KBM-7 (cell line): ENCODE measurements around the gene NANOS2.

ENCODE experiments used
- DNase-seq: peaks from one replicate; pipeline ENCODE4 v3.0.0-alpha.2; 2015
- in situ Hi-C: fragments of 300-500 bp; cut with MboI; formaldehyde crosslinking; loops from 2 replicates; pipeline ENCODE4 v1.14.3; 2020; ENCODE audit warnings: low sequenced_read_pairs, low pct_unique_long_range_greater_than_20kb, mixed read lengths

Gene NANOS2

GRCh38 chr19:45913874-45914830 is at the start of gene NANOS2:
NANOS2 (minus strand) TSS chr19:45914778; CDS start chr19:45914693, 85 bp downstream.
- peak; percentile 31 for DNase-seq
- in situ Hi-C loops: no loop called here

GRCh38 chr19:45962021-45962420 is 47.4 kb upstream of the NANOS2 start:
- no peak for DNase-seq
- in situ Hi-C loops: no loop called here

GRCh38 chr19:45960595-45961235 is 46.1 kb upstream of the NANOS2 start:
- DNase-seq: no peak
- in situ Hi-C loops: no loop called here

GRCh38 chr19:45959517-45960025 is 45.0 kb upstream of the NANOS2 start:
- in situ Hi-C loops: no loop called here
- no peak for DNase-seq

- no peak for DNase-seq
Measured at GRCh38 chr19:45958769-45959516, 44.4 kb upstream of the NANOS2 start.

GRCh38 chr19:45958320-45958719 is 43.7 kb upstream of the NANOS2 start:
- in situ Hi-C loops: no loop called here
- DNase-seq: no peak

More at GRCh38 chr19:45958769-45959516, 44.4 kb upstream of the NANOS2 start:
- in situ Hi-C loops: no loop called here

- in situ Hi-C loops: no loop called here
Measured at GRCh38 chr19:45955905-45956608, 41.5 kb upstream of the NANOS2 start.

GRCh38 chr19:45954156-45954555 is 39.6 kb upstream of the NANOS2 start:
- no peak for DNase-seq
- in situ Hi-C loops: no loop called here

More at GRCh38 chr19:45955905-45956608, 41.5 kb upstream of the NANOS2 start:
- no peak for DNase-seq

GRCh38 chr19:45953676-45954075 is 39.1 kb upstream of the NANOS2 start:
- DNase-seq: no peak
- in situ Hi-C loops: no loop called here

- in situ Hi-C loops: no loop called here
- DNase-seq: peak; percentile 71
Measured at GRCh38 chr19:45952686-45953505, 38.3 kb upstream of the NANOS2 start.

GRCh38 chr19:45952341-45952685 is 37.7 kb upstream of the NANOS2 start:
- no peak for DNase-seq
- in situ Hi-C loops: no loop called here

GRCh38 chr19:45947926-45948325 is 33.3 kb upstream of the NANOS2 start:
- no peak for DNase-seq
- in situ Hi-C loops: no loop called here

GRCh38 chr19:45940515-45940805 is 25.9 kb upstream of the NANOS2 start:
- in situ Hi-C loops: no loop called here
- DNase-seq: no peak

GRCh38 chr19:45939792-45940514 is 25.4 kb upstream of the NANOS2 start:
- in situ Hi-C loops: no loop called here
- no peak for DNase-seq

GRCh38 chr19:45938733-45939319 is 24.2 kb upstream of the NANOS2 start:
- in situ Hi-C loops: no loop called here

GRCh38 chr19:45935267-45935666 is 20.7 kb upstream of the NANOS2 start:
- in situ Hi-C loops: no loop called here
- DNase-seq: no peak

More at GRCh38 chr19:45938733-45939319, 24.2 kb upstream of the NANOS2 start:
- DNase-seq: no peak

- no peak for DNase-seq
- in situ Hi-C loops: no loop called here
Measured at GRCh38 chr19:45934551-45935230, 20.1 kb upstream of the NANOS2 start.
